GM23338 (cell line): ENCODE results near the gene TEX9. TPM values are rescaled to one million over a fixed set of nuclear protein-coding genes. Genes with fewer than 3 reads are reported as not detected.

Experiments
- ATAC-seq: fragments of 200-7000 bp; cut with Tn5 transposase; 3 replicates; pipeline ENCODE4 v1.9.1; 2020
- DNase-seq: peaks from one replicate; pipeline ENCODE4 v3.0.0-alpha.2; 2015; ENCODE audit warnings: low spot score
- H2AFZ ChIP-seq: fragments of 200-600 bp; sonication (generic); 2 replicates; pipeline ENCODE4 v1.8.0; 2016; ENCODE audit warnings: antibody characterized with exemption, mild to moderate bottlenecking, moderate library complexity
- H3F3A ChIP-seq: fragments of 200-600 bp; sonication (generic); replicated peaks from 2 replicates; pipeline ENCODE4 v1.8.0; 2017; ENCODE audit warnings: antibody characterized with exemption, mixed run types, low read depth
- H3K27ac ChIP-seq: fragments of 200-600 bp; sonication (generic); 2 replicates; pipeline ENCODE4 v1.6.1; 2016; ENCODE audit warnings: low read depth
- H3K27me3 ChIP-seq: fragments of 200-600 bp; sonication (generic); 2 replicates; pipeline ENCODE4 v1.8.0; 2016; ENCODE audit warnings: mild to moderate bottlenecking, mixed run types, moderate library complexity; ENCODE audit not compliant: insufficient read depth
- H3K36me3 ChIP-seq: fragments of 200-600 bp; sonication (generic); 2 replicates; pipeline ENCODE4 v1.8.0; 2016; ENCODE audit warnings: mild to moderate bottlenecking; ENCODE audit not compliant: insufficient read depth
- H3K4me1 ChIP-seq: fragments of 200-600 bp; sonication (generic); 2 replicates; pipeline ENCODE4 v1.8.0; 2016; ENCODE audit warnings: mild to moderate bottlenecking, moderate library complexity; ENCODE audit not compliant: insufficient read depth
- H3K4me2 ChIP-seq: fragments of 200-600 bp; sonication (generic); 2 replicates; pipeline ENCODE4 v1.7.1; 2017; ENCODE audit warnings: mixed run types
- H3K4me3 ChIP-seq: fragments of 200-600 bp; sonication (generic); 2 replicates; pipeline ENCODE4 v1.6.1; 2016; ENCODE audit warnings: mixed run types
- H3K79me2 ChIP-seq: fragments of 200-600 bp; sonication (generic); replicated peaks from 2 replicates; pipeline ENCODE4 v1.8.0; 2017; ENCODE audit warnings: mild to moderate bottlenecking; ENCODE audit not compliant: insufficient read depth
- H3K9me2 ChIP-seq: fragments of 200-600 bp; sonication (generic); 2 replicates; pipeline ENCODE4 v1.8.0; 2017; ENCODE audit not compliant: insufficient read depth
- H4K20me1 ChIP-seq: fragments of 200-600 bp; sonication (generic); replicated peaks from 2 replicates; pipeline ENCODE4 v1.8.0; 2017; ENCODE audit warnings: mild to moderate bottlenecking; ENCODE audit not compliant: insufficient read depth
- H3K27ac Mint-ChIP-seq: 2 replicates; pipeline ENCODE4 v1.8.0; 2020; ENCODE audit warnings: inconsistent platforms, mild to moderate bottlenecking, moderate library complexity, mixed read lengths
- H3K27me3 Mint-ChIP-seq: 3 replicates; pipeline ENCODE4 v1.8.0; 2022; ENCODE audit warnings: low read depth, mild to moderate bottlenecking, moderate library complexity, mixed read lengths, inconsistent platforms; ENCODE audit not compliant: insufficient read depth, poor library complexity
- H3K36me3 Mint-ChIP-seq: 3 replicates; pipeline ENCODE4 v1.8.0; 2021; ENCODE audit warnings: low read depth, mild to moderate bottlenecking, inconsistent platforms, moderate library complexity, mixed read lengths
- H3K4me1 Mint-ChIP-seq: 3 replicates; pipeline ENCODE4 v1.8.0; 2020; ENCODE audit warnings: mild to moderate bottlenecking, inconsistent platforms, mixed read lengths
- H3K4me3 Mint-ChIP-seq: 3 replicates; pipeline ENCODE4 v1.8.0; 2021; ENCODE audit warnings: moderate library complexity, mild to moderate bottlenecking, inconsistent platforms, mixed read lengths
- H3K9me3 Mint-ChIP-seq: 3 replicates; pipeline ENCODE4 v1.8.0; 2020; ENCODE audit warnings: moderate library complexity, mild to moderate bottlenecking, inconsistent platforms, mixed read lengths
- CREB1 ChIP-seq: fragments of 250-450 bp; sonication (Bioruptor Pico); IDR thresholded peaks from 2 replicates; pipeline ENCODE4 v1.5.0; 2020; ENCODE audit warnings: low read depth, mild to moderate bottlenecking, moderate library complexity
- CTCF ChIP-seq, 2 experiments: fragments of 200-600 bp in 1 of 2; sonication (generic) in 1 of 2; conservative IDR thresholded peaks; 2 replicates each; pipeline versions ENCODE4 v1.5.1 to v1.6.1; 2016 to 2017; ENCODE audit warnings: antibody characterized with exemption in 2 of 2, low read depth in 2 of 2, mild to moderate bottlenecking in 2 of 2, moderate library complexity in 1 of 2
- ETS1 ChIP-seq: IDR thresholded peaks from 2 replicates; pipeline ENCODE4 v1.6.1; 2016; ENCODE audit warnings: antibody characterized with exemption
- EZH2 ChIP-seq: fragments of 200-600 bp; sonication (generic); IDR thresholded peaks from one replicate; pipeline ENCODE4 v1.8.0; 2017; ENCODE audit warnings: antibody characterized with exemption, mild to moderate bottlenecking, low read depth; ENCODE audit not compliant: unreplicated experiment
- EZH2phosphoT487 ChIP-seq: fragments of 200-600 bp; sonication (generic); IDR thresholded peaks from one replicate; pipeline ENCODE4 v1.8.1; 2018; ENCODE audit warnings: antibody characterized with exemption; ENCODE audit not compliant: unreplicated experiment
- JUNB ChIP-seq: IDR thresholded peaks from one replicate; pipeline ENCODE4 v1.6.1; 2016; ENCODE audit warnings: antibody characterized with exemption; ENCODE audit not compliant: unreplicated experiment
- NANOG ChIP-seq: IDR thresholded peaks from 2 replicates; pipeline ENCODE4 v1.6.1; 2016; ENCODE audit warnings: antibody characterized with exemption, borderline replicate concordance
- STAT1 ChIP-seq: IDR thresholded peaks from one replicate; pipeline ENCODE4 v1.6.1; 2016; ENCODE audit warnings: antibody characterized with exemption; ENCODE audit not compliant: unreplicated experiment
- ZNF114 ChIP-seq: fragments of 250-450 bp; sonication (Bioruptor Pico); IDR thresholded peaks from 2 replicates; pipeline ENCODE4 v1.5.0; 2020; ENCODE audit warnings: mild to moderate bottlenecking, moderate library complexity
- ZNF331 ChIP-seq: fragments of 250-450 bp; sonication (Bioruptor Pico); IDR thresholded peaks from 2 replicates; pipeline ENCODE4 v1.5.0; 2020; ENCODE audit warnings: low read depth, mild to moderate bottlenecking, moderate library complexity
- polyA plus RNA-seq: library from polyadenylated mRNA; unstranded; fragments of >200 nt; fragmentation: Nextera tagmentation; extraction: Ambion mirVana; gene quantifications from 2 replicates; pipeline ENCODE4 v1.2.1, GENCODE V29; 2016
- total RNA-seq: library from RNA; depleted of rRNA; stranded (reverse); fragments of >200 nt; shearing (Covaris generic); gene quantifications from 2 replicates; pipeline ENCODE4 v1.2.3, GENCODE V29; 2014
- TF ChIP-seq, protein P1 (sequence below): fragments of 250-450 bp; sonication (Bioruptor Pico); IDR thresholded peaks from 2 replicates; pipeline ENCODE4 v1.5.0; 2020; ENCODE audit warnings: mild to moderate bottlenecking, moderate library complexity

TEX9 gene
- total and polyA plus RNA-seq, 2 experiments from 2014 or later, result 19.6 to 21.8 TPM

DNA sequence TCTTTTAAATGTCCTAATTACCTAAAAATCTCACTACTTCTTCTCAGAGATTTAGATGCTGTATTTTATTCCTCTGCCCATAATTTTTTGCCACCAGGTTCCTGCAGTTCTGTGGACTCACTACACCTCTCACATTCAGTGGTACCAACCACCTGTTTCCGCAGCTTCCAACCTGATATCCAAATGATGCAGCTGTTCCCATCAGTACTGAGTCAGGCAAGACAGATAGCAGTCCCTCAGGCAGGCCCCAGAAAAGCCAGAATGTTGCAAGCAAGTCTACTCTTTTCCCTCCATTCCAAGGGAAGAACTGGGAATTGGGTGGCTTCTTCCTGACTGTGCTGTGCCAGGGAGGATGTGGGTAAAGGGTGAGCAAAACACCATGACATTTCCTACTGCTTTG is 60.8 kb downstream of the TEX9 start:
- Mint-ChIP-seq H3K27me3 (peaks cover 3% of the 10 kb centered on the region), H3K9me3 (no peaks in the 10 kb centered on the region), H3K4me1 (no peaks in the 10 kb centered on the region), H3K4me3 (no peak overlapping the region), H3K36me3 (no peaks in the 10 kb centered on the region), H3K27ac (no peak overlapping the region)
- ATAC-seq, result no peak
- H4K20me1 ChIP-seq, result no peaks in the 10 kb centered on the region
- DNase-seq, result no peak
- no peak overlapping the region for H3K4me2 ChIP-seq
- TF ChIP-seq STAT1 (no peak), EZH2 (no peak), JUNB (no peak), CREB1 (CRISPR knock-in tag) (no peak), CTCF (conservative IDR thresholded peaks at IDR 0.05; ENCODE audit: low read depth in 2 of 2) (no peak), ETS1 (no peak), NANOG (no peak), EZH2phosphoT487 (no peak), ZNF331 (no peak), ZNF114 (CRISPR knock-in tag) (no peak)
- TF ChIP-seq, protein P1, sequence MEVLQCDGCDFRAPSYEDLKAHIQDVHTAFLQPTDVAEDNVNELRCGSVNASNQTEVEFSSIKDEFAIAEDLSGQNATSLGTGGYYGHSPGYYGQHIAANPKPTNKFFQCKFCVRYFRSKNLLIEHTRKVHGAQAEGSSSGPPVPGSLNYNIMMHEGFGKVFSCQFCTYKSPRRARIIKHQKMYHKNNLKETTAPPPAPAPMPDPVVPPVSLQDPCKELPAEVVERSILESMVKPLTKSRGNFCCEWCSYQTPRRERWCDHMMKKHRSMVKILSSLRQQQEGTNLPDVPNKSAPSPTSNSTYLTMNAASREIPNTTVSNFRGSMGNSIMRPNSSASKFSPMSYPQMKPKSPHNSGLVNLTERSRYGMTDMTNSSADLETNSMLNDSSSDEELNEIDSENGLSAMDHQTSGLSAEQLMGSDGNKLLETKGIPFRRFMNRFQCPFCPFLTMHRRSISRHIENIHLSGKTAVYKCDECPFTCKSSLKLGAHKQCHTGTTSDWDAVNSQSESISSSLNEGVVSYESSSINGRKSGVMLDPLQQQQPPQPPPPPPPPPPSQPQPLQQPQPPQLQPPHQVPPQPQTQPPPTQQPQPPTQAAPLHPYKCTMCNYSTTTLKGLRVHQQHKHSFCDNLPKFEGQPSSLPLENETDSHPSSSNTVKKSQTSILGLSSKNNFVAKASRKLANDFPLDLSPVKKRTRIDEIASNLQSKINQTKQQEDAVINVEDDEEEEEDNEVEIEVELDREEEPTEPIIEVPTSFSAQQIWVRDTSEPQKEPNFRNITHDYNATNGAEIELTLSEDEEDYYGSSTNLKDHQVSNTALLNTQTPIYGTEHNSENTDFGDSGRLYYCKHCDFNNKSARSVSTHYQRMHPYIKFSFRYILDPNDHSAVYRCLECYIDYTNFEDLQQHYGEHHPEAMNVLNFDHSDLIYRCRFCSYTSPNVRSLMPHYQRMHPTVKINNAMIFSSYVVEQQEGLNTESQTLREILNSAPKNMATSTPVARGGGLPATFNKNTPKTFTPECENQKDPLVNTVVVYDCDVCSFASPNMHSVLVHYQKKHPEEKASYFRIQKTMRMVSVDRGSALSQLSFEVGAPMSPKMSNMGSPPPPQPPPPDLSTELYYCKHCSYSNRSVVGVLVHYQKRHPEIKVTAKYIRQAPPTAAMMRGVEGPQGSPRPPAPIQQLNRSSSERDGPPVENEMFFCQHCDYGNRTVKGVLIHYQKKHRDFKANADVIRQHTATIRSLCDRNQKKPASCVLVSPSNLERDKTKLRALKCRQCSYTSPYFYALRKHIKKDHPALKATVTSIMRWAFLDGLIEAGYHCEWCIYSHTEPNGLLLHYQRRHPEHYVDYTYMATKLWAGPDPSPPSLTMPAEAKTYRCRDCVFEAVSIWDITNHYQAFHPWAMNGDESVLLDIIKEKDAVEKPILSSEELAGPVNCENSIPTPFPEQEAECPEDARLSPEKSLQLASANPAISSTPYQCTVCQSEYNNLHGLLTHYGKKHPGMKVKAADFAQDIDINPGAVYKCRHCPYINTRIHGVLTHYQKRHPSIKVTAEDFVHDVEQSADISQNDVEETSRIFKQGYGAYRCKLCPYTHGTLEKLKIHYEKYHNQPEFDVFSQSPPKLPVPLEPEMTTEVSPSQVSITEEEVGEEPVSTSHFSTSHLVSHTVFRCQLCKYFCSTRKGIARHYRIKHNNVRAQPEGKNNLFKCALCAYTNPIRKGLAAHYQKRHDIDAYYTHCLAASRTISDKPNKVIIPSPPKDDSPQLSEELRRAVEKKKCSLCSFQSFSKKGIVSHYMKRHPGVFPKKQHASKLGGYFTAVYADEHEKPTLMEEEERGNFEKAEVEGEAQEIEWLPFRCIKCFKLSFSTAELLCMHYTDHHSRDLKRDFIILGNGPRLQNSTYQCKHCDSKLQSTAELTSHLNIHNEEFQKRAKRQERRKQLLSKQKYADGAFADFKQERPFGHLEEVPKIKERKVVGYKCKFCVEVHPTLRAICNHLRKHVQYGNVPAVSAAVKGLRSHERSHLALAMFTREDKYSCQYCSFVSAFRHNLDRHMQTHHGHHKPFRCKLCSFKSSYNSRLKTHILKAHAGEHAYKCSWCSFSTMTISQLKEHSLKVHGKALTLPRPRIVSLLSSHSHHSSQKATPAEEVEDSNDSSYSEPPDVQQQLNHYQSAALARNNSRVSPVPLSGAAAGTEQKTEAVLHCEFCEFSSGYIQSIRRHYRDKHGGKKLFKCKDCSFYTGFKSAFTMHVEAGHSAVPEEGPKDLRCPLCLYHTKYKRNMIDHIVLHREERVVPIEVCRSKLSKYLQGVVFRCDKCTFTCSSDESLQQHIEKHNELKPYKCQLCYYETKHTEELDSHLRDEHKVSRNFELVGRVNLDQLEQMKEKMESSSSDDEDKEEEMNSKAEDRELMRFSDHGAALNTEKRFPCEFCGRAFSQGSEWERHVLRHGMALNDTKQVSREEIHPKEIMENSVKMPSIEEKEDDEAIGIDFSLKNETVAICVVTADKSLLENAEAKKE (CRISPR knock-in tag), result no peak
- H3K4me3 ChIP-seq, result no peak overlapping the region
- H3K27me3 ChIP-seq, result no peaks in the 10 kb centered on the region
- H3F3A ChIP-seq, result no peaks in the 10 kb centered on the region
- H3K27ac ChIP-seq, result no peak overlapping the region
- no peaks in the 10 kb centered on the region for H3K9me2 ChIP-seq
- H3K79me2 ChIP-seq, result no peaks in the 10 kb centered on the region
- H3K36me3 ChIP-seq, result no peaks in the 10 kb centered on the region
- no peaks in the 10 kb centered on the region for H3K4me1 ChIP-seq
- H2AFZ ChIP-seq, result no peak overlapping the region
